Loucy (cell line): ENCODE data around the gene FTO.
A peak's percentile ranks its signal among the peaks of the same experiment; 100 is the strongest.

Experiments
- H2AFZ ChIP-seq: fragments of 200-600 bp; sonication (generic); 2 replicates; pipeline ENCODE4 v1.6.0; 2016; ENCODE audit warnings: antibody characterized with exemption, mild to moderate bottlenecking, low read length, moderate library complexity
- H3F3A ChIP-seq: fragments of 200-600 bp; 2 replicates; pipeline ENCODE4 v1.6.0; 2016; ENCODE audit warnings: antibody characterized with exemption, low read depth, mild to moderate bottlenecking
- H3K27me3 ChIP-seq: fragments of 200-600 bp; sonication (generic); 2 replicates; pipeline ENCODE4 v1.6.1; 2014; ENCODE audit warnings: low read length, mild to moderate bottlenecking; ENCODE audit not compliant: insufficient read depth, poor library complexity, severe bottlenecking
- H3K36me3 ChIP-seq: fragments of 200-600 bp; sonication (generic); 2 replicates; pipeline ENCODE4 v1.6.1; 2016; ENCODE audit warnings: low read length; ENCODE audit not compliant: insufficient read depth
- H3K4me1 ChIP-seq: fragments of 200-600 bp; sonication (generic); 2 replicates; pipeline ENCODE4 v1.5.1; 2014; ENCODE audit warnings: low read length, mild to moderate bottlenecking; ENCODE audit not compliant: insufficient read depth, poor library complexity, severe bottlenecking
- H3K4me2 ChIP-seq: fragments of 200-600 bp; sonication (generic); 2 replicates; pipeline ENCODE4 v1.6.0; 2014; ENCODE audit warnings: antibody characterized with exemption, low read length, low read depth, mild to moderate bottlenecking; ENCODE audit not compliant: poor library complexity, severe bottlenecking
- H3K4me3 ChIP-seq: fragments of 200-600 bp; sonication (generic); 2 replicates; pipeline ENCODE4 v1.5.1; 2014; ENCODE audit warnings: low read length, mild to moderate bottlenecking, mixed read lengths; ENCODE audit not compliant: poor library complexity, severe bottlenecking
- H3K79me2 ChIP-seq: fragments of 200-600 bp; sonication (generic); 2 replicates; pipeline ENCODE4 v1.6.1; 2014; ENCODE audit warnings: low read length; ENCODE audit not compliant: insufficient read depth
- H3K9ac ChIP-seq: fragments of 200-600 bp; sonication (generic); 2 replicates; pipeline ENCODE4 v1.6.0; 2014; ENCODE audit warnings: mild to moderate bottlenecking, low read depth, low read length, moderate library complexity; ENCODE audit not compliant: poor library complexity, severe bottlenecking
- H3K9me2 ChIP-seq: fragments of 200-600 bp; sonication (generic); replicated peaks from 2 replicates; pipeline ENCODE4 v1.6.1; 2016; ENCODE audit warnings: low read depth, low read length, mixed read lengths
- H3K9me3 ChIP-seq: fragments of 200-600 bp; sonication (generic); 2 replicates; pipeline ENCODE4 v1.6.1; 2014; ENCODE audit warnings: mild to moderate bottlenecking, antibody characterized with exemption, low read length, low read depth; ENCODE audit not compliant: insufficient read depth
- H4K20me1 ChIP-seq: fragments of 200-600 bp; sonication (generic); 2 replicates; pipeline ENCODE4 v1.6.0; 2014; ENCODE audit warnings: antibody characterized with exemption, low read length, mild to moderate bottlenecking; ENCODE audit not compliant: insufficient read depth, poor library complexity, severe bottlenecking
- CTCF ChIP-seq: fragments of 200-600 bp; sonication (generic); conservative IDR thresholded peaks from 2 replicates; pipeline ENCODE4 v1.5.1; 2014; ENCODE audit warnings: mild to moderate bottlenecking, antibody characterized with exemption, low read length
- EZH2phosphoT487 ChIP-seq: fragments of 200-600 bp; IDR thresholded peaks from 2 replicates; pipeline ENCODE4 v1.6.1; 2018; ENCODE audit warnings: antibody characterized with exemption, mild to moderate bottlenecking, moderate library complexity, borderline replicate concordance

The FTO gene

GRCh38 chr16:53761962-53762703 is 58.2 kb downstream of the FTO start:
- no peaks in the 10 kb centered on the region for H3K36me3 ChIP-seq
- H3K27me3 ChIP-seq, result no peaks in the 10 kb centered on the region
- H3K9ac ChIP-seq, result no peak overlapping the region
- TF ChIP-seq EZH2phosphoT487, result no peak
- TF ChIP-seq CTCF, result no peak
- no peaks in the 10 kb centered on the region for H3F3A ChIP-seq
- H3K4me1 ChIP-seq, result peaks cover 5% of the 10 kb centered on the region
- no peak overlapping the region for H3K4me2 ChIP-seq
- no peak overlapping the region for H2AFZ ChIP-seq
- H3K79me2 ChIP-seq, result peaks cover 57% of the 10 kb centered on the region
- no peaks in the 10 kb centered on the region for H4K20me1 ChIP-seq
- no peak overlapping the region for H3K4me3 ChIP-seq
- H3K9me2 ChIP-seq, result no peaks in the 10 kb centered on the region
- no peaks in the 10 kb centered on the region for H3K9me3 ChIP-seq

- no peak overlapping the region for H3K9ac ChIP-seq
- H3K4me2 ChIP-seq, result no peak overlapping the region
- no peaks in the 10 kb centered on the region for H4K20me1 ChIP-seq
- H2AFZ ChIP-seq, result no peak overlapping the region
- no peak overlapping the region for H3K4me3 ChIP-seq
- H3K27me3 ChIP-seq, result no peaks in the 10 kb centered on the region
- H3K79me2 ChIP-seq, result peaks cover 57% of the 10 kb centered on the region
- no peaks in the 10 kb centered on the region for H3K9me3 ChIP-seq
- no peaks in the 10 kb centered on the region for H3F3A ChIP-seq
- no peak for TF ChIP-seq CTCF
- TF ChIP-seq EZH2phosphoT487, result no peak
- peaks cover 42% of the 10 kb centered on the region for H3K4me1 ChIP-seq
- no peaks in the 10 kb centered on the region for H3K9me2 ChIP-seq
- no peaks in the 10 kb centered on the region for H3K36me3 ChIP-seq
Measured at GRCh38 chr16:53766304-53767016, 62.5 kb downstream of the FTO start.

DNA sequence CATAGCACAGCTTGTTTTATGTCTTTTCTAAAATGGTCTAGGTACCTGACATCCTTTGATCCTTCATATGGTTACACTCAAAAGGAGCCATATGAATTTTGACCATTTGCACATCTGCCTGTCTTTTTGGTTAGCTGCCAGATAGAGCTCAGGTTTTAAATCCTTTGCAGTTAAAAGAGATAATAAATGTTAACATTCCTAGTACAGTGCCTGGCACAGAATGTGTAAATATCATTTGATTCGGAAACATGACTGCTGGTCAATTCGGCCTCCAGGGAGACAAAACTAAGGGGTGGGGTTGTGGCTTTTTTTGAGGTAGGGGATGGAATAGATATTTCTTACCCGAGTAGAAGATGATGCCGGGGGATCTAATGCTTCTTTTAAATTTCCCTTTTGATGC is 64.2 kb downstream of the FTO start:
- Histone ChIP-seq H3K9me2 (no peaks in the 10 kb centered on the region), H4K20me1 (no peaks in the 10 kb centered on the region), H2AFZ (no peak overlapping the region), H3F3A (no peaks in the 10 kb centered on the region), H3K4me1 (peaks cover 53% of the 10 kb centered on the region), H3K79me2 (peaks cover 65% of the 10 kb centered on the region), H3K4me2 (peak overlapping the region; percentile 49), H3K27me3 (no peaks in the 10 kb centered on the region), H3K9ac (no peak overlapping the region), H3K9me3 (no peaks in the 10 kb centered on the region), H3K4me3 (no peak overlapping the region), H3K36me3 (no peaks in the 10 kb centered on the region)
- TF ChIP-seq CTCF (no peak), EZH2phosphoT487 (no peak)
